Neutrophil (primary cell): ENCODE results near the gene GRIK4.

Experiments used
- H3K27ac ChIP-seq: fragments of 200-600 bp; sonication (generic); 2 replicates; pipeline ENCODE4 v1.5.1; 2016; ENCODE audit warnings: mild to moderate bottlenecking, moderate library complexity
- H3K27me3 ChIP-seq: fragments of 200-600 bp; sonication (generic); 2 replicates; pipeline ENCODE4 v1.6.0; 2016; ENCODE audit warnings: mild to moderate bottlenecking
- H3K36me3 ChIP-seq: fragments of 200-600 bp; sonication (generic); 2 replicates; pipeline ENCODE4 v1.5.1; 2017
- H3K4me1 ChIP-seq, 2 experiments: fragments of 200-600 bp in 1 of 2; sonication (generic) in 1 of 2; 1 replicate in 1 of 2; 2 replicates in 1 of 2; pipeline versions ENCODE4 v1.5.1 to v1.6.1; 2013 to 2016; ENCODE audit warnings: low read depth in 1 of 2, low read length in 1 of 2, mild to moderate bottlenecking in 1 of 2, moderate library complexity in 1 of 2; ENCODE audit not compliant: control insufficient read depth in 1 of 2, insufficient read depth in 1 of 2
- H3K4me3 ChIP-seq, 2 experiments: fragments of 200-600 bp in 1 of 2; sonication (generic) in 1 of 2; 1 replicate in 1 of 2; 2 replicates in 1 of 2; pipeline ENCODE4 v1.5.1; 2013 to 2016; ENCODE audit warnings: low read depth in 1 of 2, low read length in 1 of 2, mild to moderate bottlenecking in 1 of 2, moderate library complexity in 1 of 2
- H3K9me3 ChIP-seq: fragments of 200-600 bp; sonication (generic); 2 replicates; pipeline ENCODE4 v1.5.1; 2016
- TF ChIP-seq, protein P1 (sequence below): fragments of 200-600 bp; sonication (generic); IDR thresholded peaks from 2 replicates; pipeline ENCODE4 v1.5.1; 2016; ENCODE audit warnings: antibody characterized with exemption

GRIK4 gene

DNA sequence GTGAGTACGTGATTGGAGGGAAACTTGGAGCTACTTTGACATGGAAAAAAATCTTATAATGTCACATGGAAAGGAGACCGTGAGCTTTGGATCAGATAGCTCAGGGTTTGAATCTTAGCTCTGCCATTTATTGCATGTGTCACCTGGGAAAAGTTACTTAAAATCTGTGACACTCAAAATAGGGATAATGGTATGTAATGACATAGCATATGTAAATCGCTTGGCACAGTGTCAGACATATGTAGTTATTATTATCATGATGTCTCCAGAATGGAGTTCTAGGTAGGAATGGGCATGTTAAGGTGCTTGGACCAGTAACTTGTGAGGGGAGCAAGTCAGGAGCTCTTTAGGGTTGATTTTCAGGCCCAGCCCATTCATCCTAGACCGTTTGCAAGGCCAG lies 75.8 kb downstream of the GRIK4 start:
- Histone ChIP-seq H3K36me3 (no peaks in the 10 kb centered on the region), H3K27ac (no peak overlapping the region), H3K9me3 (no peaks in the 10 kb centered on the region), H3K4me1 (no peaks in the 10 kb centered on the region), H3K27me3 (peaks cover 7% of the 10 kb centered on the region), H3K4me3 (no peak overlapping the region)
- TF ChIP-seq, protein P1, sequence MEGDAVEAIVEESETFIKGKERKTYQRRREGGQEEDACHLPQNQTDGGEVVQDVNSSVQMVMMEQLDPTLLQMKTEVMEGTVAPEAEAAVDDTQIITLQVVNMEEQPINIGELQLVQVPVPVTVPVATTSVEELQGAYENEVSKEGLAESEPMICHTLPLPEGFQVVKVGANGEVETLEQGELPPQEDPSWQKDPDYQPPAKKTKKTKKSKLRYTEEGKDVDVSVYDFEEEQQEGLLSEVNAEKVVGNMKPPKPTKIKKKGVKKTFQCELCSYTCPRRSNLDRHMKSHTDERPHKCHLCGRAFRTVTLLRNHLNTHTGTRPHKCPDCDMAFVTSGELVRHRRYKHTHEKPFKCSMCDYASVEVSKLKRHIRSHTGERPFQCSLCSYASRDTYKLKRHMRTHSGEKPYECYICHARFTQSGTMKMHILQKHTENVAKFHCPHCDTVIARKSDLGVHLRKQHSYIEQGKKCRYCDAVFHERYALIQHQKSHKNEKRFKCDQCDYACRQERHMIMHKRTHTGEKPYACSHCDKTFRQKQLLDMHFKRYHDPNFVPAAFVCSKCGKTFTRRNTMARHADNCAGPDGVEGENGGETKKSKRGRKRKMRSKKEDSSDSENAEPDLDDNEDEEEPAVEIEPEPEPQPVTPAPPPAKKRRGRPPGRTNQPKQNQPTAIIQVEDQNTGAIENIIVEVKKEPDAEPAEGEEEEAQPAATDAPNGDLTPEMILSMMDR, result no peak

DNA sequence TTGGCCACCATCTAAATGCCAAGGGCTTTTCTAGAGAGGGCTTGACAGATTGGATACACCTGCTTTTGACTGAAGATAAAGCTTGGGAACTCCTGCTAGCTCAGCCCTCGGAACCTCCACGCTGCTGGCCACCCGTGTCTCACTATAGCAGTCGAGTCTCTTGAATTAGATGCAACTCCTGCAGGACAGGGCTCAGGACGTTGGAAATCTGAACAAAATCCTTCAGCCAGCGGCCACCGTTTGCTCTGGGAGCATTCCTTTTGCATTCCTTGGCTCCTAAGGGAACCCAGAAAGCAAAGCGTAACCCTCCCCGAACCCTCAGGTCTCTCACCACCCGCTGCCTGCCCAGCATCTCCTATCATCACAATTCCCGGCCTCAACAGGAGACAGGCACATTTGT lies 77.8 kb downstream of the GRIK4 start:
- Histone ChIP-seq H3K27ac (no peak overlapping the region), H3K36me3 (no peaks in the 10 kb centered on the region), H3K27me3 (peaks cover 12% of the 10 kb centered on the region), H3K4me3 (no peak overlapping the region), H3K4me1 (no peaks in the 10 kb centered on the region), H3K9me3 (no peaks in the 10 kb centered on the region)
- TF ChIP-seq, protein P1, result no peak

- TF ChIP-seq, protein P1, result no peak
- no peaks in the 10 kb centered on the region for H3K9me3 ChIP-seq
- no peak overlapping the region for H3K27ac ChIP-seq
- H3K4me1 ChIP-seq, result no peaks in the 10 kb centered on the region
- peaks cover 12% of the 10 kb centered on the region for H3K27me3 ChIP-seq
- no peaks in the 10 kb centered on the region for H3K36me3 ChIP-seq
- H3K4me3 ChIP-seq, result no peak overlapping the region
Measured at GRCh38 chr11:120590472-120590871, 78.9 kb downstream of the GRIK4 start.

DNA sequence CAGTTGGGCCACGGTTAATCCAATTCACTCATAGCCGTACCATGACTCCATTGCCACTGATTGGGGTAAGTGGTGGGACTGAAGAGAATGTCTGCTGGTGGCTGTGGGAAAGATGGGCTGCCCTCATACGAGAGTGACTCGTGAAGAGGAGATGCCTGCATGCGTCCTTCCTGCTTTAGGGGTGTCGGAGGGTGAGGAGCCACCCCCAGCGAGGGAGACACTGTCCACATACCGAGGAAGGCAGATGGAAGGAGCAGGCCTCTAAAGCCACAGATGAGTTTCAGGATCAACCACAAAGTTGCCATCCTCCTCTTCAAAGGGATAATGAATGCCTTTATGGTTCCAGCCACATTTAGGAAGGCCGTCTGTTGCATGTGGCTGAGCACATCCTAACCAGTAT lies 83.2 kb downstream of the GRIK4 start:
- Histone ChIP-seq H3K9me3 (no peaks in the 10 kb centered on the region), H3K4me3 (no peak overlapping the region), H3K36me3 (no peaks in the 10 kb centered on the region), H3K4me1 (no peaks in the 10 kb centered on the region), H3K27ac (no peak overlapping the region), H3K27me3 (peaks cover 15% of the 10 kb centered on the region)
- TF ChIP-seq, protein P1, result no peak

DNA sequence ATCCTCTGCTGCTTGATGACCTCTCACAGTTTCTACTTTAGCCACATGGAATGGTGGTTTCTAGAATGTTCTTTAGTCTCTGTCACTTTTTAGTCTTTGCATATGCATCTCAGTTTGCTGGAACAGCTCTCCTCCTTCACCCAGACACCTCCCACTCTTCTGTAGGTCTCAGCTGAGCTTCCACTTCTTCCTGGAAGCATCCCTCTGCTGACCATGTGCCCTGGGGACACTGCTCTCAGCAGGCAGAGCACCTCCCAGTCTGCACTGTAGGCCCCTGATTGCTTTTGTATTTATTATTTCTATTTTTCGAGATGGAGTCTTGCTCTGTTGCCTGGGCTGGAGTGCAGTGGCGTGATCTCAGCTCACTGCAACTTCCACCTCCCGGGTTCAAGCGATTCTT lies 84.0 kb downstream of the GRIK4 start:
- Histone ChIP-seq H3K4me1 (no peaks in the 10 kb centered on the region), H3K27ac (no peak overlapping the region), H3K9me3 (no peaks in the 10 kb centered on the region), H3K36me3 (no peaks in the 10 kb centered on the region), H3K4me3 (no peak overlapping the region), H3K27me3 (peaks cover 15% of the 10 kb centered on the region)
- TF ChIP-seq, protein P1, result no peak
